Ascending aorta (tissue), 2 donors: Measurements from ENCODE around the gene TDRKH. TPM values are rescaled to one million over a fixed set of nuclear protein-coding genes. Genes with fewer than 3 reads are reported as not detected.

ENCODE experiments used
- DNase-seq, 2 donors: peaks; one replicate each; pipeline ENCODE4 v3.0.0-alpha.2; 2019; ENCODE audit warnings: low spot score in 2 of 2
- H3K27ac ChIP-seq, 2 donors: fragments of 200-600 bp; sonication (generic); one replicate each; pipeline ENCODE4 v1.5.1; 2016 to 2017; ENCODE audit warnings: mild to moderate bottlenecking in 1 of 2
- H3K27me3 ChIP-seq: fragments of 200-600 bp; sonication (generic); one replicate; pipeline ENCODE4 v1.5.1; 2017
- H3K36me3 ChIP-seq, 2 donors: fragments of 200-600 bp; sonication (generic); one replicate each; pipeline ENCODE4 v1.5.1; 2016
- H3K4me1 ChIP-seq, 2 donors: fragments of 200-600 bp; sonication (generic); one replicate each; pipeline ENCODE4 v1.5.1; 2016 to 2017; ENCODE audit warnings: mild to moderate bottlenecking in 1 of 2
- H3K4me3 ChIP-seq, 2 donors: fragments of 200-600 bp; sonication (generic); one replicate each; pipeline ENCODE4 v1.5.1; 2016 to 2017; ENCODE audit warnings: mild to moderate bottlenecking in 1 of 2
- H3K9me3 ChIP-seq, 2 donors: fragments of 200-600 bp; sonication (generic); one replicate each; pipeline ENCODE4 v1.5.1; 2016
- intact Hi-C: fragments of 100-400 bp; cut with DNase I; formaldehyde crosslinking; loops from one replicate; pipeline ENCODE4 v1.15.1; 2023
- total RNA-seq: library from RNA; depleted of rRNA; stranded (reverse); fragments of >200 nt; gene quantifications from one replicate; pipeline ENCODE4 v1.1.0, GENCODE V29; 2016
- TF ChIP-seq, protein P1 (sequence below), 3 experiments: fragments of 200-600 bp in 2 of 3; fragments of 450-650 bp in 1 of 3; sonication (generic) in 2 of 3; IDR thresholded peaks; one replicate each; pipeline ENCODE4 v1.5.1; 2016 to 2019; ENCODE audit warnings: antibody characterized with exemption in 3 of 3, mild to moderate bottlenecking in 1 of 3, moderate library complexity in 1 of 3

The TDRKH gene
- total RNA-seq, 1 donor from 2014 or later: 1.5 TPM

DNA sequence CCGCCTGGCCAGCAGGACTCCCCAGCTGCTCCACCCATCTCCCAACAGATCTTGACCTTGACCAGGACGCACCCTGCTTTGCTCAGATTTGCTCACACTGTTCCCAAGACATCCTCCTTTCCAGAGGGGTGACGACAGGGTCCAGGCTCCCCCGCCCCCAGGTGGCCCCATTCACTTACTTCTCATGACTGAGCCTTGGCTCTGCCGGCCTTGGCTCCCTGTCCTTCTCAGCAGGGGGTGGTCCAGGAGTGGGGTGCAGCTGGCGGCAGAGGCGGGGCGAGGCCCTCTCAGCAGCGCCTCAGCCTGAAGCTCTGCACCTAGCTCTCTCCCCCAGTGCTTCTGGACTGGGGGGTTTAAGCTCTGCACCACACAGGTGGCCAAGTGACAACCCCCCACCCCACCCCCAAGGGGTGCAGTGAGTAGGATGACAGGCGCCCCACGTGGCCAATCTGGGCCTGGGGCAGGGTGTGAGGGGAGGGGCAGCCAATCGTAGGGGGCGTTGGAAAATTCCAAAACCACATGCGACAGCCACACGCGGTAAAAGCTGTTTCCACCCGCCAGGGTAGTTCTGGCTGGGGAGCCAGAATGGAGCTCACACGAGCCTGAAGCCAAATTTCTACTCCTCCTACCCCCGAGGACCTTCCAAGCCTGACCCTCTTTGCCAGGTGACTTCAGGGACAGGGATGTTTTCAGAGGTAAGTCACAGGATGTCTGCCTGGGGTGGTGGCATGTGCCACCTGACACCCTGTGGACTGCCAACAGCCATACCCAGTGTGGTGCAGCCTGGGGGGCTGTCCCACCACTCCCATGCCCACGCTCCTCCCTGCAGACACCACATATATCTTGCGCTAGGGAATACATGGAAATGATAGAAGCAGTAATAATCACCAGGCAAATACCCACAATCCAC lies 35.7 kb upstream of the TDRKH start:
- no peaks in the 10 kb centered on the region for H3K9me3 ChIP-seq
- no peak overlapping the region for H3K27ac ChIP-seq
- H3K36me3 ChIP-seq: no peaks in the 10 kb centered on the region
- H3K4me1 ChIP-seq: no peaks in the 10 kb centered on the region
- H3K27me3 ChIP-seq: no peaks in the 10 kb centered on the region
- TF ChIP-seq, protein P1, sequence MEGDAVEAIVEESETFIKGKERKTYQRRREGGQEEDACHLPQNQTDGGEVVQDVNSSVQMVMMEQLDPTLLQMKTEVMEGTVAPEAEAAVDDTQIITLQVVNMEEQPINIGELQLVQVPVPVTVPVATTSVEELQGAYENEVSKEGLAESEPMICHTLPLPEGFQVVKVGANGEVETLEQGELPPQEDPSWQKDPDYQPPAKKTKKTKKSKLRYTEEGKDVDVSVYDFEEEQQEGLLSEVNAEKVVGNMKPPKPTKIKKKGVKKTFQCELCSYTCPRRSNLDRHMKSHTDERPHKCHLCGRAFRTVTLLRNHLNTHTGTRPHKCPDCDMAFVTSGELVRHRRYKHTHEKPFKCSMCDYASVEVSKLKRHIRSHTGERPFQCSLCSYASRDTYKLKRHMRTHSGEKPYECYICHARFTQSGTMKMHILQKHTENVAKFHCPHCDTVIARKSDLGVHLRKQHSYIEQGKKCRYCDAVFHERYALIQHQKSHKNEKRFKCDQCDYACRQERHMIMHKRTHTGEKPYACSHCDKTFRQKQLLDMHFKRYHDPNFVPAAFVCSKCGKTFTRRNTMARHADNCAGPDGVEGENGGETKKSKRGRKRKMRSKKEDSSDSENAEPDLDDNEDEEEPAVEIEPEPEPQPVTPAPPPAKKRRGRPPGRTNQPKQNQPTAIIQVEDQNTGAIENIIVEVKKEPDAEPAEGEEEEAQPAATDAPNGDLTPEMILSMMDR (IDR thresholded peaks at IDR 0.05): no peak
- intact Hi-C loops: no loop called here
- H3K4me3 ChIP-seq: no peak overlapping the region
- no peak for DNase-seq

DNA sequence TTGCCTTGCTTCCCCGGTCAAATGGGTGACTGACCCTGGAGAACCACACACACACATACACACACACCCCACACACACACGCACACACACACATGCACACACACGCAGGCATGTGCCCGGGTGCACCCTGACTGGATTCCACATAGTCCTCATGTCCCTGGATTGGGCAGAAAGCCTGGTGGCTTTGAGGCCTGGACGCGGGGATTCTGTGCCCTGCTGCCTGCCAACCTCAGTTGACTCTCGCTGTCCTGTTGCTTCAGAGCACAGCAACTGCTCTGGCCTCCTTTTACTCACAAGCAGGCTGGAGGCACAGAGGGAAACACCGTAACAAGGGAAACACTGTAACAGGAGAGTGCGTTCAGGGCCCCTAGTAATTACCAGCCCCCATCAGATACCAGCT lies 34.9 kb upstream of the TDRKH start:
- Histone ChIP-seq H3K4me1 (no peaks in the 10 kb centered on the region), H3K27me3 (no peaks in the 10 kb centered on the region), H3K9me3 (no peaks in the 10 kb centered on the region), H3K4me3 (no peak overlapping the region), H3K36me3 (no peaks in the 10 kb centered on the region), H3K27ac (no peak overlapping the region)
- intact Hi-C loops: no loop called here
- TF ChIP-seq, protein P1 (IDR thresholded peaks at IDR 0.05): no peak
- DNase-seq: no peak

DNA sequence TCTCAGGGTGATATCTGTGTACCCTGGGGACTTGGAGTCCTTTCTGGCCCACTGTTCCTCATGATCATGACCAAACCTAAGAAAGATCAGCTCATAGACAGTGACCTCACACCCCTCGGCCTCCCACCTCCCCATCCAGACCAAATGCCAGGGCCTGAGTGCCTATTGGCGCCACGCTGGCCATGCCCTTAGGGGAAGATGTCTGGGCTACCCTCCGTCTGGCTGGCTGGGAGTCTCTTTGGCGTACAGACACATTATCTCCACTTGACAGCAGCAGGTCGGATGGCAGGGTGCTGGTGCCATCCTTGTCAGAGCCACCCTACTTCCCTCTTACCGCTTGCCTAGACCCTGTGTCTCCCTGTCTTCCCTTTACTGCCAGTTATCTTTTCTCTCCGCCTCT lies 32.9 kb upstream of the TDRKH start:
- no peaks in the 10 kb centered on the region for H3K9me3 ChIP-seq
- no peak overlapping the region for H3K4me3 ChIP-seq
- intact Hi-C loops: no loop called here
- no peaks in the 10 kb centered on the region for H3K27me3 ChIP-seq
- no peaks in the 10 kb centered on the region for H3K4me1 ChIP-seq
- H3K36me3 ChIP-seq: no peaks in the 10 kb centered on the region
- H3K27ac ChIP-seq: no peak overlapping the region
- no peak for DNase-seq
- TF ChIP-seq, protein P1 (IDR thresholded peaks at IDR 0.05): no peak

DNA sequence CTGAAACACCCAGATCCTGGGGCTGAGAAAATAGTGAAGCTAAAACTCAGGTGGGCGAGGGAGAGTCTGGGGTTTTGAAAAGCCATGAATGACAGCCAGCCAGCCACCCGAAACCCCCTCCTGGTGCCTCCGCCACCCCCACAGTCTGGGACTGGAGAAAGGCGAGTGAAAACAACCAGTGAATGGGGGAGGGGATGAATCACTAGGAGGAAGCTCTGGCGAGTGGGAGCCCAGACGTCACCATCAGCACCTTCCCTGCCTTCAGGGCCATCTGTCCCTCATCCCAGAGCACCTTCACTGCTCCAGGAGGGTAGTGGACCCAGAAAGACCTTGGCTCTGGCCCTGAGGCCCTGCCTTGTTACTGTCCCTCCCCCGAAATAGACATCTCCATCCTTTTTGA lies 32.1 kb upstream of the TDRKH start:
- H3K4me1 ChIP-seq: no peaks in the 10 kb centered on the region
- H3K27ac ChIP-seq: no peak overlapping the region
- no peaks in the 10 kb centered on the region for H3K9me3 ChIP-seq
- H3K36me3 ChIP-seq: no peaks in the 10 kb centered on the region
- intact Hi-C loops: no loop called here
- H3K4me3 ChIP-seq: no peak overlapping the region
- TF ChIP-seq, protein P1 (IDR thresholded peaks at IDR 0.05): no peak
- DNase-seq: no peak
- no peaks in the 10 kb centered on the region for H3K27me3 ChIP-seq

DNA sequence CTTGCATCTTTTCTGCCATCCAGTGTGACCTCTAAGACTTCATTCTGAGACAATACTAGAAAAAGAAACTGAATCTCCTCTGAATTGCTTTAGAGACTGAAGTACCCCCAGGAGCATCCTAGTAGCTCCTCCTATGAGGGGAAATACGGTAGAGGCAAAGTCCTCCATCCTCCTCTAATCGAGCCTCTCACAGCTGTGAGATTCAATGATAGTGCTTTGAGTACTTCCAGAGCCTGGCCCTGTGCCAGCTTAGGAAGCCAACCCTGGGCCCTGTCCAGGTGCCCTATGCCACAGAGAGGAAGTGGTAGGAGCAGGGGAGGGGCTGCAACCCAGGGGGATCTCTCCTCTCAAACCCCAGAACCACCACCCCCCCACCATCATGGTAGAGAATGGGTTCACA lies 30.6 kb upstream of the TDRKH start:
- H3K9me3 ChIP-seq: no peaks in the 10 kb centered on the region
- no peak overlapping the region for H3K27ac ChIP-seq
- H3K4me3 ChIP-seq: no peak overlapping the region
- DNase-seq: no peak
- no peaks in the 10 kb centered on the region for H3K4me1 ChIP-seq
- no peaks in the 10 kb centered on the region for H3K36me3 ChIP-seq
- TF ChIP-seq, protein P1 (IDR thresholded peaks at IDR 0.05): no peak
- intact Hi-C loops: no loop called here
- H3K27me3 ChIP-seq: no peaks in the 10 kb centered on the region
